Measurements from ENCODE around the gene RUSF1.

The RUSF1 gene

GRCh38 chr16:31470615-31471014 lies 37.6 kb downstream of the RUSF1 start:
- no peaks in the 10 kb centered on the region for H3K36me3 ChIP-seq
- TF ChIP-seq CTCF (IDR thresholded peaks at IDR 0.05), result no peak
- no peak overlapping the region for H3K4me3 ChIP-seq (ENCODE audit: low read depth in 1 of 2, low read length in 1 of 2)
- peaks cover 50% of the 10 kb centered on the region for H3K27me3 ChIP-seq
- H3K9me3 ChIP-seq, result no peaks in the 10 kb centered on the region
- H3K4me1 ChIP-seq (ENCODE audit: control insufficient read depth in 1 of 2, insufficient read depth in 1 of 2, low read depth in 1 of 2, low read length in 1 of 2), result peaks cover 13 to 18% of the 10 kb centered on the region in 2 experiments
- no peak overlapping the region for H3K27ac ChIP-seq

- H3K27me3 ChIP-seq, result peaks cover 22% of the 10 kb centered on the region
- no peaks in the 10 kb centered on the region for H3K9me3 ChIP-seq
- no peak overlapping the region for H3K27ac ChIP-seq
- TF ChIP-seq CTCF (IDR thresholded peaks at IDR 0.05), result no peak
- peaks cover 13% of the 10 kb centered on the region for H3K36me3 ChIP-seq
- H3K4me1 ChIP-seq (ENCODE audit: control insufficient read depth in 1 of 2, insufficient read depth in 1 of 2, low read depth in 1 of 2, low read length in 1 of 2), result peaks cover 13 to 18% of the 10 kb centered on the region in 2 experiments
- no peak overlapping the region for H3K4me3 ChIP-seq (ENCODE audit: low read depth in 1 of 2, low read length in 1 of 2)
These were observed 40.3 kb downstream of the RUSF1 start for GRCh38 chr16:31467858-31468257.

- Histone ChIP-seq H3K27me3 (peaks cover 16% of the 10 kb centered on the region), H3K36me3 (peaks cover 14% of the 10 kb centered on the region), H3K4me1 (ENCODE audit: control insufficient read depth in 1 of 2, insufficient read depth in 1 of 2, low read depth in 1 of 2, low read length in 1 of 2) (peaks cover 11 to 15% of the 10 kb centered on the region in 2 experiments), H3K27ac (no peak overlapping the region), H3K9me3 (no peaks in the 10 kb centered on the region), H3K4me3 (ENCODE audit: low read depth in 1 of 2, low read length in 1 of 2) (no peak overlapping the region)
- TF ChIP-seq CTCF (IDR thresholded peaks at IDR 0.05), result no peak
These were observed 40.9 kb downstream of the RUSF1 start for GRCh38 chr16:31467151-31467773.

- peaks cover 8% of the 10 kb centered on the region for H3K27me3 ChIP-seq
- H3K27ac ChIP-seq, result no peak overlapping the region
- H3K36me3 ChIP-seq, result peaks cover 18% of the 10 kb centered on the region
- peaks cover 6 to 8% of the 10 kb centered on the region in 2 experiments for H3K4me1 ChIP-seq (ENCODE audit: control insufficient read depth in 1 of 2, insufficient read depth in 1 of 2, low read depth in 1 of 2, low read length in 1 of 2)
- no peak overlapping the region for H3K4me3 ChIP-seq (ENCODE audit: low read depth in 1 of 2, low read length in 1 of 2)
- TF ChIP-seq CTCF (IDR thresholded peaks at IDR 0.05), result no peak
- H3K9me3 ChIP-seq, result no peaks in the 10 kb centered on the region
These were observed 41.8 kb downstream of the RUSF1 start for GRCh38 chr16:31466381-31466841.

- TF ChIP-seq CTCF (IDR thresholded peaks at IDR 0.05), result no peak
- H3K4me3 ChIP-seq (ENCODE audit: low read depth in 1 of 2, low read length in 1 of 2), result no peak overlapping the region
- no peaks in the 10 kb centered on the region for H3K9me3 ChIP-seq
- no peak overlapping the region for H3K27ac ChIP-seq
- peaks cover 2% of the 10 kb centered on the region for H3K27me3 ChIP-seq
- peaks cover 18% of the 10 kb centered on the region for H3K36me3 ChIP-seq
- H3K4me1 ChIP-seq (ENCODE audit: control insufficient read depth in 1 of 2, insufficient read depth in 1 of 2, low read depth in 1 of 2, low read length in 1 of 2), result peaks cover 6 to 8% of the 10 kb centered on the region in 2 experiments
These were observed 42.3 kb downstream of the RUSF1 start for GRCh38 chr16:31465788-31466370.

Measured in neutrophil (primary cell).